Left ventricle myocardium inferior (tissue), 1 donor: Measurements from ENCODE around the gene CLDN6. TPM values are rescaled to one million over a fixed set of nuclear protein-coding genes. Genes with fewer than 3 reads are reported as not detected.

Experiments used
- DNase-seq: peaks from one replicate; pipeline ENCODE4 v3.0.0-alpha.2; 2020
- H3K27ac ChIP-seq: fragments of 200-600 bp; replicated peaks from 2 replicates; pipeline ENCODE4 v1.8.0; 2021
- H3K27me3 ChIP-seq: fragments of 200-600 bp; 2 replicates; pipeline ENCODE4 v1.8.0; 2021; ENCODE audit warnings: low read depth
- H3K36me3 ChIP-seq: fragments of 200-600 bp; 2 replicates; pipeline ENCODE4 v1.8.0; 2021
- H3K4me1 ChIP-seq: fragments of 200-600 bp; 2 replicates; pipeline ENCODE4 v1.8.0; 2021
- H3K4me3 ChIP-seq: fragments of 200-600 bp; 2 replicates; pipeline ENCODE4 v1.8.0; 2021; ENCODE audit warnings: mild to moderate bottlenecking, moderate library complexity
- H3K9me3 ChIP-seq: fragments of 200-600 bp; replicated peaks from 2 replicates; pipeline ENCODE4 v1.8.0; 2021
- intact Hi-C: fragments of 100-400 bp; cut with micrococcal nuclease; formaldehyde crosslinking; loops from one replicate; pipeline ENCODE4 v1.11.0; 2022
- total RNA-seq: library from RNA; stranded (reverse); fragmentation: NEBNext Ultra II Directional; extraction: Animal tissue kit (Norgen Biotek cat#: 25700); gene quantifications from one replicate; pipeline ENCODE4 v1.2.1, GENCODE V29; 2021
- TF ChIP-seq, protein P1 (sequence below): fragments of 200-600 bp; IDR thresholded peaks from 2 replicates; pipeline ENCODE4 v1.8.0; 2021; ENCODE audit warnings: antibody characterized with exemption, mild to moderate bottlenecking, borderline replicate concordance
- donor health status: DM: no; HTN: yes; CAD: no; lungs with severe emphysema.

CLDN6 gene
- total RNA-seq, 1 donor from 2014 or later = not detected

DNA sequence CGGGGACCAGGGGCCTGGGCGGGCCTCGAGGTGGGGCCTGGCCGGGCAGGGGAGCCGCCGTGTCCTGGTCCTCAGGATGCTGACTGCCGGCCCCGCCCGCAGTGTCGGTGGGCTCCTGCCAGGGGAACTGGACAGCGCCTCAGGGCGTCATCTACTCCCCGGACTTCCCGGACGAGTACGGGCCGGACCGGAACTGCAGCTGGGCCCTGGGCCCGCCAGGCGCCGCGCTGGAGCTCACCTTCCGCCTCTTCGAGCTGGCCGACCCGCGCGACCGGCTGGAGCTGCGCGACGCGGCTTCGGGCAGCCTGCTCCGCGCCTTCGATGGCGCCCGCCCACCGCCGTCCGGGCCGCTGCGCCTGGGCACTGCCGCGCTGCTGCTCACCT lies 51.2 kb downstream of the CLDN6 start:
- no peaks in the 10 kb centered on the region for H3K36me3 ChIP-seq
- peaks cover 80% of the 10 kb centered on the region for H3K4me1 ChIP-seq
- H3K27ac ChIP-seq = no peak overlapping the region
- TF ChIP-seq, protein P1, sequence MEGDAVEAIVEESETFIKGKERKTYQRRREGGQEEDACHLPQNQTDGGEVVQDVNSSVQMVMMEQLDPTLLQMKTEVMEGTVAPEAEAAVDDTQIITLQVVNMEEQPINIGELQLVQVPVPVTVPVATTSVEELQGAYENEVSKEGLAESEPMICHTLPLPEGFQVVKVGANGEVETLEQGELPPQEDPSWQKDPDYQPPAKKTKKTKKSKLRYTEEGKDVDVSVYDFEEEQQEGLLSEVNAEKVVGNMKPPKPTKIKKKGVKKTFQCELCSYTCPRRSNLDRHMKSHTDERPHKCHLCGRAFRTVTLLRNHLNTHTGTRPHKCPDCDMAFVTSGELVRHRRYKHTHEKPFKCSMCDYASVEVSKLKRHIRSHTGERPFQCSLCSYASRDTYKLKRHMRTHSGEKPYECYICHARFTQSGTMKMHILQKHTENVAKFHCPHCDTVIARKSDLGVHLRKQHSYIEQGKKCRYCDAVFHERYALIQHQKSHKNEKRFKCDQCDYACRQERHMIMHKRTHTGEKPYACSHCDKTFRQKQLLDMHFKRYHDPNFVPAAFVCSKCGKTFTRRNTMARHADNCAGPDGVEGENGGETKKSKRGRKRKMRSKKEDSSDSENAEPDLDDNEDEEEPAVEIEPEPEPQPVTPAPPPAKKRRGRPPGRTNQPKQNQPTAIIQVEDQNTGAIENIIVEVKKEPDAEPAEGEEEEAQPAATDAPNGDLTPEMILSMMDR = peak; percentile 23
- peaks cover 69% of the 10 kb centered on the region for H3K27me3 ChIP-seq
- intact Hi-C loops = no loop called here
- no peaks in the 10 kb centered on the region for H3K9me3 ChIP-seq
- no peak for DNase-seq
- peak overlapping the region; percentile 56 for H3K4me3 ChIP-seq

DNA sequence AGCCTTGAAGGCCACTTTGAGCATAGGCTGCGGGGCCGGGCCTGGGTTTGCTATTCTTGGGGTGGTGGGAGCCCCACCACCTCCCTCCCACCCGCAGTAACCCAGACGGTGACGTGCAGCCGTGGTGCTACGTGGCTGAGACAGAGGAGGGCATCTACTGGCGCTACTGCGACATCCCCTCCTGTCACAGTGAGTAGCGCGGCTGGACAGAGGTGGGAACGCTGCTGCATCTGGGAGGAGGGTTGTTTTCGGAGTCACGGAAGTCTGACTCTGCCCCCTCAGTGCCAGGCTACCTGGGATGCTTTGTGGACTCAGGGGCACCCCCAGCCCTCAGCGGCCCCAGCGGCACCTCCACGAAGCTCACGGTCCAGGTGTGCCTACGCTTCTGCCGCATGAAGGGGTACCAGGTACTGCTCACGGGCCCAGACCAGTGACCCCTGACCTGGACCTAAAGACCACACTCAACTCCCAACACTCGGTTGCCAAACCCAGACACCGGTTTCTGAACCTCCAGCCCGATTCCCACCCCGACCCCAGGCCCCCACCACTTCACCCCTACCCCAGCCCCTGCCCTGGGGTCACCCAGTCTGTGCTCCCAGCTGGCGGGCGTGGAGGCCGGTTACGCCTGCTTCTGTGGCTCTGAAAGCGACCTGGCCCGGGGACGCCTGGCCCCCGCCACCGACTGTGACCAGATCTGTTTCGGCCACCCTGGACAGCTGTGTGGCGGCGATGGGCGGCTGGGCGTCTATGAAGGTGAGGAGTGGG lies 51.8 kb downstream of the CLDN6 start:
- Histone ChIP-seq H3K4me1 (peaks cover 76% of the 10 kb centered on the region), H3K27ac (no peak overlapping the region), H3K4me3 (peak overlapping the region; percentile 56), H3K36me3 (no peaks in the 10 kb centered on the region), H3K27me3 (peaks cover 74% of the 10 kb centered on the region), H3K9me3 (no peaks in the 10 kb centered on the region)
- TF ChIP-seq, protein P1 = no peak
- DNase-seq = no peak
- intact Hi-C loops = no loop called here

Other genes with a start within 250 kb of the CLDN6 start
- 304 TPM for gene ELOB, start 240.9 kb downstream of the CLDN6 start, total RNA-seq
- not detected for gene PRSS33, start 230.6 kb downstream of the CLDN6 start, total RNA-seq
- not detected for gene PRSS41, start 219.7 kb downstream of the CLDN6 start, total RNA-seq
- gene PRSS21, start 200.9 kb downstream of the CLDN6 start, total RNA-seq = not detected
- gene ZG16B, start 187.9 kb downstream of the CLDN6 start, total RNA-seq = 0.27 TPM
- not detected for gene PRSS22, start 160.0 kb downstream of the CLDN6 start, total RNA-seq
- 23.2 TPM for gene FLYWCH2, start 135.0 kb downstream of the CLDN6 start, total RNA-seq
- 35.7 TPM for gene FLYWCH1, start 106.3 kb downstream of the CLDN6 start, total RNA-seq
- not detected for gene KREMEN2, start 53.9 kb downstream of the CLDN6 start, total RNA-seq
- gene PAQR4, start 48.8 kb downstream of the CLDN6 start, total RNA-seq = 9.2 TPM
- 1.3 TPM for gene PKMYT1, start 37.7 kb downstream of the CLDN6 start, total RNA-seq
- 1.2 TPM for gene CLDN9, start 5.3 kb downstream of the CLDN6 start, total RNA-seq
- gene TNFRSF12A, start 2.2 kb upstream of the CLDN6 start, total RNA-seq = 66.2 TPM
- 48.5 TPM for gene HCFC1R1, start 5.8 kb upstream of the CLDN6 start, total RNA-seq
- gene THOC6, start 5.9 kb upstream of the CLDN6 start, total RNA-seq = 9.1 TPM
- gene BICDL2, start 18.8 kb upstream of the CLDN6 start, total RNA-seq = 0.05 TPM
- 1.2 TPM for gene MMP25, start 28.4 kb upstream of the CLDN6 start, total RNA-seq
- gene IL32, start 47.5 kb upstream of the CLDN6 start, total RNA-seq = 36.3 TPM
- gene ZSCAN10, start 81.1 kb upstream of the CLDN6 start, total RNA-seq = not detected
- gene ZNF205, start 94.4 kb upstream of the CLDN6 start, total RNA-seq = 8.0 TPM
- gene ZNF213, start 116.8 kb upstream of the CLDN6 start, total RNA-seq = 6.2 TPM
- not detected for gene OR1F1, start 170.0 kb upstream of the CLDN6 start, total RNA-seq
- 5.8 TPM for gene ZNF200, start 217.0 kb upstream of the CLDN6 start, total RNA-seq
- 0.49 TPM for gene MEFV, start 238.4 kb upstream of the CLDN6 start, total RNA-seq